Glutamatergic neuron (in vitro differentiated cells): ENCODE measurements around the gene NEK1. TPM values are rescaled to one million over a fixed set of nuclear protein-coding genes. Genes with fewer than 3 reads are reported as not detected.

Source experiments
- DNase-seq: peaks from one replicate; pipeline ENCODE4 v3.0.0; 2022
- H3K27ac Mint-ChIP-seq: one replicate; pipeline ENCODE4 v1.8.0; 2020; ENCODE audit warnings: mild to moderate bottlenecking, mixed read lengths, inconsistent platforms; ENCODE audit not compliant: unreplicated experiment
- H3K27me3 Mint-ChIP-seq: one replicate; pipeline ENCODE4 v1.8.0; 2020; ENCODE audit warnings: mild to moderate bottlenecking, moderate library complexity, mixed read lengths, inconsistent platforms; ENCODE audit not compliant: unreplicated experiment
- H3K36me3 Mint-ChIP-seq: one replicate; pipeline ENCODE4 v1.8.0; 2020; ENCODE audit warnings: mild to moderate bottlenecking, mixed read lengths, inconsistent platforms; ENCODE audit not compliant: unreplicated experiment
- H3K4me1 Mint-ChIP-seq: one replicate; pipeline ENCODE4 v1.8.0; 2020; ENCODE audit warnings: mild to moderate bottlenecking, low read depth, mixed read lengths, inconsistent platforms; ENCODE audit not compliant: unreplicated experiment
- H3K4me3 Mint-ChIP-seq: one replicate; pipeline ENCODE4 v1.8.0; 2020; ENCODE audit warnings: mild to moderate bottlenecking, mixed read lengths, inconsistent platforms; ENCODE audit not compliant: unreplicated experiment
- H3K9me3 Mint-ChIP-seq: one replicate; pipeline ENCODE4 v1.8.0; 2020; ENCODE audit warnings: mild to moderate bottlenecking, moderate library complexity, mixed read lengths, inconsistent platforms; ENCODE audit not compliant: unreplicated experiment
- total RNA-seq: library from RNA; stranded (reverse); fragmentation: NEBNext Ultra II Directional; extraction: Animal tissue kit (Norgen Biotek cat#: 25700); gene quantifications from one replicate; pipeline ENCODE4 v1.2.1, GENCODE V29; 2021; ENCODE audit not compliant: unreplicated experiment
- TF ChIP-seq, protein P1 (sequence below): fragments of 200-600 bp; sonication (generic); IDR thresholded peaks from one replicate; pipeline ENCODE4 v1.5.0; 2021; ENCODE audit not compliant: partially characterized antibody, unreplicated experiment

Gene NEK1
- total RNA-seq, 1 donor from 2014 or later, result 23.2 TPM

DNA sequence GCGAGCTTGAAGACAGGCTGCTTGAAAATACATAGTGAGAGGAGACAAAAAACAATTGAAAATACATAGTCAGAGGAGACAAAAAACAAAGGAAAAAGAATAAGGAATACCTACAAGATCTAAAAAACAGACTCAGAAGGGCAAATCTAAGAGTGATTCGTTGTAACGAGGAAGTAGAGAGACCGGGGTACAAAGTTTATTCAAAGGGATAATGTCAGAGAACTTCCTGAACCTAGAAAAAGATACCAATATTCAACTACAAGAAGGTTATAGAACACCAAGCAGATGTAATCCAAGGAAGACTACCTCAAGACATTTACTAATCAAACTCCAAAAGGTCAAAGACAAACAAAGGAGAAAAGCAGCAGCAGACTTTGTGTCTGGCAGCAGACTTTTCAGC is 165.6 kb downstream of the NEK1 start:
- H3K36me3 Mint-ChIP-seq, result peaks cover 39% of the 10 kb centered on the region
- peaks cover 3% of the 10 kb centered on the region for H3K9me3 Mint-ChIP-seq
- no peak overlapping the region for H3K27ac Mint-ChIP-seq
- H3K27me3 Mint-ChIP-seq, result no peaks in the 10 kb centered on the region
- H3K4me1 Mint-ChIP-seq, result no peaks in the 10 kb centered on the region
- H3K4me3 Mint-ChIP-seq, result no peak overlapping the region
- no peak for DNase-seq
- TF ChIP-seq, protein P1, sequence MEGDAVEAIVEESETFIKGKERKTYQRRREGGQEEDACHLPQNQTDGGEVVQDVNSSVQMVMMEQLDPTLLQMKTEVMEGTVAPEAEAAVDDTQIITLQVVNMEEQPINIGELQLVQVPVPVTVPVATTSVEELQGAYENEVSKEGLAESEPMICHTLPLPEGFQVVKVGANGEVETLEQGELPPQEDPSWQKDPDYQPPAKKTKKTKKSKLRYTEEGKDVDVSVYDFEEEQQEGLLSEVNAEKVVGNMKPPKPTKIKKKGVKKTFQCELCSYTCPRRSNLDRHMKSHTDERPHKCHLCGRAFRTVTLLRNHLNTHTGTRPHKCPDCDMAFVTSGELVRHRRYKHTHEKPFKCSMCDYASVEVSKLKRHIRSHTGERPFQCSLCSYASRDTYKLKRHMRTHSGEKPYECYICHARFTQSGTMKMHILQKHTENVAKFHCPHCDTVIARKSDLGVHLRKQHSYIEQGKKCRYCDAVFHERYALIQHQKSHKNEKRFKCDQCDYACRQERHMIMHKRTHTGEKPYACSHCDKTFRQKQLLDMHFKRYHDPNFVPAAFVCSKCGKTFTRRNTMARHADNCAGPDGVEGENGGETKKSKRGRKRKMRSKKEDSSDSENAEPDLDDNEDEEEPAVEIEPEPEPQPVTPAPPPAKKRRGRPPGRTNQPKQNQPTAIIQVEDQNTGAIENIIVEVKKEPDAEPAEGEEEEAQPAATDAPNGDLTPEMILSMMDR, result no peak

DNA sequence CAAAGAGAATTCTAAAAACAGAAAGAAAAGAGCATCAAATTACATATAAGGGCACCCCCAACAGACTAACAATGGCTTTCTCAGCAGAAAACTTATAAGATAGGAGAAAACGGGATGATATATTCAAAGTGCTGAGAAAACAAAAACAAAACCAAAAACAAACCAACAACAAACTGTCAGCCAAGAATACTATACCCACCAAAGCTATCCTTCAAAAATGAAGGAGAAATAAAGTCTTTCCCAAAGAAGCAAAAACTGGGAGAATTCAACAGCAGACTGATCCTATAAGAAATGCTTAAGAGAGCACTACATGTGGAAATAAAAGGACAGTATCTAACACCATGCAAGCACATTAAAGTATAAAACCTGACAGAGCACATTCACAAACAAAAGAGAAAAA is 168.6 kb downstream of the NEK1 start:
- H3K27me3 Mint-ChIP-seq, result no peaks in the 10 kb centered on the region

DNA sequence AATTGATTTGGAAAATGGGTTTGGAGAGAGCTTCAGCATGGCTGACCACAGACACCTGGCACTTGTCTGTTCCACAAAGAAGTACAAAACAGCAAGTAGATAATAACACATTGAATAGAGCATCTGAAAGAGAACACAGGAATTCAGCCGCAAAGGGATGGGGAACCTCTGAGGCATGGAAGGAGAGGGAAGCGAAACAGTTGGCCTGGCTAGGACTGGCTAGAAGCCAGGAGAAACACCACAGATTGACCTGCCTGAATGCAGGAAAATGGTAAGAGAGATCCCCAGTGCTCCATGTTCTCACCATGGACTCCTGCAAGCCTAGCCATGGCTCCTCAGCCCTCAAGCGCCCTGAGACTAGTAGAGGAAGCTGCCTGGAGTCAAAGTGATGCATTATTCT is 171.9 kb downstream of the NEK1 start:
- Mint-ChIP-seq H3K4me1 (peaks cover 4% of the 10 kb centered on the region), H3K9me3 (peaks cover 1% of the 10 kb centered on the region)

More for the DNA sequence above, 168.6 kb downstream of the NEK1 start:
- H3K36me3 Mint-ChIP-seq, result peaks cover 29% of the 10 kb centered on the region
- no peaks in the 10 kb centered on the region for H3K4me1 Mint-ChIP-seq
- no peak for DNase-seq
- TF ChIP-seq, protein P1, result no peak
- H3K9me3 Mint-ChIP-seq, result peaks cover 3% of the 10 kb centered on the region
- no peak overlapping the region for H3K4me3 Mint-ChIP-seq
- H3K27ac Mint-ChIP-seq, result no peak overlapping the region

DNA sequence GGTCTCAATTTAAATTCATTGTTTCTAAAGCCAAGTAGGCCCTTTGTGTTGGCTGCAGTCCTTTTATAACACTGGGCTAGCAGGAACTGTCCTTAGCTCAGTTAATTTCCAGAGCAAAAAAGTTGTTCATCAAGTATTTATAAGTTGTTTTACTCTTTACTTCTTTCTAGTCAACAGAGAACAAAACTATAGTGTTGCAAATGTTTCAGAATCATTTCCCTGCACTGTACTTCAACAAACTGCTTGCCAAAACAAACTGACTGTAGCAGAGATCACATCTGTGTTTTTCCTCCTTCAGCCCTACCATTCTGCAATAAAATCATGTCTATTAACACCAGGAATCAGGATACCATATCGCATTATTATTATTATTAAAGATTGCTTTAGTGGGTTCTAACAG is 173.1 kb downstream of the NEK1 start:
- H3K4me3 Mint-ChIP-seq, result no peak overlapping the region
- H3K27ac Mint-ChIP-seq, result no peak overlapping the region
- H3K27me3 Mint-ChIP-seq, result peaks cover 2% of the 10 kb centered on the region
- DNase-seq, result no peak
- H3K36me3 Mint-ChIP-seq, result peaks cover 14% of the 10 kb centered on the region
- peaks cover 1% of the 10 kb centered on the region for H3K9me3 Mint-ChIP-seq
- TF ChIP-seq, protein P1, result no peak
- peaks cover 4% of the 10 kb centered on the region for H3K4me1 Mint-ChIP-seq

More for the DNA sequence above, 171.9 kb downstream of the NEK1 start:
- Mint-ChIP-seq H3K36me3 (peaks cover 20% of the 10 kb centered on the region), H3K4me3 (no peak overlapping the region), H3K27ac (no peak overlapping the region), H3K27me3 (no peaks in the 10 kb centered on the region)
- TF ChIP-seq, protein P1, result no peak
- no peak for DNase-seq

DNA sequence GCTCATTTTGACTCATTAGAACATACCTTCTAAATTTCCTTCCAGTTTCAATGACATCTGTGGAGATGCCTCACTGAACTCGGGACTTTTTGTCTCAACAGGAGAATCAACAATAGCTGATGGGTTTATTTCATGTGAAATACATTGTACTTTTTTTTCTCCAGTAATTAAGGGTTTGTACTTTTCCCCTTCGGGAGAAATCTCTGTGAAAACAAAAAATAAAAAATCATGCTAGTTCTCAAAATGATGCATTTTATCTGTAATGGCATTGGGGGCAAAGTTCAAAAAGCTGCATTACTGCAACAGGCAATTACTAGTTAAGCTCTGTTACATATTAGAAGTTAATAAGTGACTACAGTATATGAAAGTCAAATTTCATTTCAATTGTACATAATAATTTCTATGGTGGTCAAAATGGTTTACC is 174.3 kb downstream of the NEK1 start:
- no peaks in the 10 kb centered on the region for H3K9me3 Mint-ChIP-seq
- peaks cover 2% of the 10 kb centered on the region for H3K27me3 Mint-ChIP-seq
- peaks cover 5% of the 10 kb centered on the region for H3K36me3 Mint-ChIP-seq
- H3K4me1 Mint-ChIP-seq, result peaks cover 4% of the 10 kb centered on the region
- H3K4me3 Mint-ChIP-seq, result no peak overlapping the region
- H3K27ac Mint-ChIP-seq, result no peak overlapping the region
- no peak for DNase-seq
- TF ChIP-seq, protein P1, result no peak
